ENCODE data around the gene F2.

The F2 gene

GRCh38 chr11:46743693-46744339, 24.8 kb downstream of the F2 start:
- no peak for DNase-seq

DNA sequence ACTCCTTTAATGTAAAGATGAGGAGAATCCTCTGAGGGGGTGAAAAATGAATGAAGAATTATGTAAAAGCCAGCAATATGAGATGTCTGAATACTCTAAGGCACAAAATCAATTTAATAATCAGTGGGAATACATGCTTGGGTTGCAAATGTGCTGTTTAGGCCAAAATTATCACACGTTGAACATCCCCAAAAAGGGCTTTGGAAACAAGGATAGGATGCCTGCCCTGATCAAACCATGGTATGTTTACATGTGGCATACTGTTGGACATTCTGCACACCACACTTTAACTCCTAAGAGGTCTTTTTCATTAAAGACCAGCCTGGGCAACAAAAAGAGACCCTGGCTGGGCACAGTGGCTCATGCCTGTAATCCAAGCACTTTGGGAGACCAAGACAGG, 26.3 kb downstream of the F2 start:
- no peak for DNase-seq

- DNase-seq, result no peak
These were observed 27.0 kb downstream of the F2 start for GRCh38 chr11:46745995-46746394.

- DNase-seq, result no peak
These were observed 28.1 kb downstream of the F2 start for GRCh38 chr11:46747150-46747549.

DNA sequence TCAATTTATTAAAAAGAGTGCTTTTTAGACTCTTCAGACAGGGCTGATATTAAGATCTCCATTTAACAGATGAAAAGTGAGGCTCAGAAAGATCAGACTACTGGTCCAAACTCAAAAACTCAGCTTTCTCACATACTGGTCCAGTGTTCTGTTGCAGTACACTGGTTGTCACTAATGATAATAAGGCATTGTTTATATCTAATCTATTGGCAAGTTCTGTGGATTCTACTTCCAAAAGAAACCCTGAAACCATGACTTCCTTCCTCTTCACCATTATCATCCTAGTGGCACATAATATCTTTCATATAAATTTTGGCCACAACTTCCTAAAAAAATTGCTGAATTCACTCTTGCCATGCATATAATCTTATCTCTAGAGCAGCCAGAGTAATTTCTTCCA, 36.9 kb downstream of the F2 start:
- DNase-seq, result no peak

DNA sequence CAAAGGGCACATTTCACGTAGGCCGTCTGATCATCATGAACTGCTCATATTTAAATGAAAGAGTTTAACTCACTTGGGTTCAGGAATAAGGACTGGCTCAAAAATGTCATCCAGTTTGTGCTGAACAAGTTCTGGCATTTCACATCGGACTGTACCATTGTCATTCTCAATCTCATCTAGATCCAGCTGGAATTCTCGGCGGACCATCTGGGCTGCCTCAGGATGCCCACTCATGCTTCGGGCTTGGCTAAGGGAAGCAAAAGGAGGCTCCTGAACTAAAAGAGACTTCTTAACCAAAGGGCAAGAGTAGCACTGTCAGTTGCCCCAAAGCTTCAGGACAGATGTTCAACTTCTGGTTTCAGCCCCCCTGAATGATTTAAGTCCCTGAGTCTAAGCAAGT, 40.2 kb downstream of the F2 start:
- no peak for DNase-seq

GRCh38 chr11:46760429-46761128, 41.6 kb downstream of the F2 start:
- DNase-seq, result no peak

GRCh38 chr11:46761807-46762206, 42.8 kb downstream of the F2 start:
- DNase-seq, result no peak

- no peak for DNase-seq
These were observed 43.2 kb downstream of the F2 start for GRCh38 chr11:46762248-46762647.

GRCh38 chr11:46766656-46767055, 47.6 kb downstream of the F2 start:
- DNase-seq, result no peak

- no peak for DNase-seq
These were observed 50.7 kb downstream of the F2 start for GRCh38 chr11:46769636-46770221.

DNA sequence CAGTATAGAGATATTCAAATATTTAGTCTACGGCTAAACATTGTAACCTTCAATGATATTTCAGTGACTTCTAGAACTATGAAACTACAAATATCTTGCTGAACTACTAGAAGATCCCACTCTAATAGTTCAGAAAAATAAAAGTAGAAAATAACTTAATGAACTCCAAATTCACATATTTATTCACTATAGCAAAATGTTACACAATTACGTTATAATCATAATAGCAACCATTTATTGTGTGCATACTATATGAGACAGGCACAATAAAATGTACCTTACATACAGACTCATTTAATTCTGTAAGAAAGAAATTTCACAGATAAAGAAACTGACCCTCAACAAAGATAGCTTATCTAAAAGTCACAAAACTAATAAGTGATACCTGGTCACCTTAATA, 57.9 kb downstream of the F2 start:
- DNase-seq, result no peak

GRCh38 chr11:46778416-46778815, 59.4 kb downstream of the F2 start:
- no peak for DNase-seq
